HG02852 (cell line): ENCODE measurements around the gene NLRP3.
"Not testable (repeated sequence)": the region's sequence is repeated elsewhere in the genome, so short reads cannot be mapped to it uniquely, and the experiment has no call there.

ENCODE experiments used
- ATAC-seq: cut with Tn5 transposase; IDR thresholded peaks from one replicate; pipeline ENCODE4 v1.9.1; 2021; ENCODE audit warnings: mild to moderate bottlenecking, moderate library complexity; ENCODE audit not compliant: unreplicated experiment

NLRP3 gene

DNA sequence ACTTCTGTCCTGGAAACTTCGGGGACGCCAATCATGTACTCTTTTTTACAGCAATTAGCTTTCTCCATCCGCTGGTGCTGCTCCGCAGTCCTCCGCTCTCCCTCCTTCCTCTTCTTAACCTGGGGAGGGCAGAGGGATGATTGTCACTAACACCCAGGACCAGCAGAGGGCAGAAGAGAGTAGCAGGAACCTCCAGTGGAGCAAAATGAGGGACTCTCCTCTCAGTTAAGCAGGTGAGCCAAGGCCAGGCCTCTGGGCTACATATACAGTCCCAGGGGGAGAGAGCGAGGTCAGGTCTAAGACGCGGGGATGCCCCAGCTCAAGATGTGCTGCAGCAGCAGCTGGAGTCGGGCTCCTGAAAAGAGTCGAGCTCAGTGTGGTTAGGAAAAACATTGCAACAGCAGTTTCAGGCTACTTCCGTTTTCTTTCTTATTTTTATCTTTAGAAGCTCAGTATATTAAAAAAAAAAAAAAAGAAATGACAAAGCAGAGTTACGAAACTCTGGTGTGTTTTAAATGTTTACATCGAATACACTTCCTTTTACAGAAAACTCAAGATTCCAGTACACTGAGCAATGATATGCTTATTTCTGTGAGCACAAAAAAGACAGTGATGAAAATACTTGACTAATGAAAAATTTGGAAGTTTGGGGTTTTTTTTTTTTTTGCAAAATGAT lies 25.7 kb upstream of the NLRP3 start:
- peak; percentile 99 for ATAC-seq

GRCh38 chr1:247390996-247391395 lies 25.0 kb upstream of the NLRP3 start:
- no peak for ATAC-seq

DNA sequence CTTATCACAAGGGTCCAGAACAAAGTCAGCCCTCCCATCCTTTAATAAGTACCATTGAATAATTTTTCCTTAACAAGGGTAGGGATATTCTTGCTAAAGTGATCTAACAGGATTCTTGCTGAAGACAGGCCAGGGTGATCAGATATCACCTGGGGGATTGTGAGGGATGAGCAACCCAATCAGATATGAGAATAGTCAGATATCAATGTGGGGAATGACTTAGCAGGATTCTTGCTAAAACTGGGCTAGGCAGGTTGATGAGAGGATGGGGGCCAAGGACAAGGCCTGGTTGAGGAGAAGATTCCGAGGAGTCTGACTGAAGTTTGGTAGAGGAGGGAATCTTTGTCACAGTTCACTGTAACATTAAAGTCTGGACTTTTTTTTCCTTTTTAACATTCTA lies 23.9 kb upstream of the NLRP3 start:
- no peak for ATAC-seq

DNA sequence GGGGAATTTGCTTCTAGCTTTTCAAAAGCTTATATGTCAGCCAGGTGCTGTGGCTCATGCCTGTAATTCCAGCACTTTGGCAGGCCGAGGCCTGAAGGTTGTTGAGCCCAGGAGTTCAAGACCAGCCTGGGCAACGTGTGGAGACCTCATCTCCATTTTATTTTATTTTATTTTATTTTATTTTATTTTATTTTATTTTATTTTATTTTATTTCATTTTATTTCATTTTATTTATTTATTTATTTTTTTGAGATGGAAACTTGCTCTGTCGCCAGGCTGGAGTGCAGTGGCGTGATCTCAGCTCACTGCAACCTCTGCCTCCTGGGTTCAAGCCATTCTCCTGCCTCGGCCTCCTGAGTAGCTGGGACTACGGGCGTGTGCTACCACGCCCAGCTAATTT lies 20.9 kb upstream of the NLRP3 start:
- not testable (repeated sequence) for ATAC-seq

- ATAC-seq = no peak
Observed at GRCh38 chr1:247400685-247401084, 15.3 kb upstream of the NLRP3 start.

- ATAC-seq = peak; percentile 54
Observed at GRCh38 chr1:247401310-247402119, 14.5 kb upstream of the NLRP3 start.

GRCh38 chr1:247402120-247402675 lies 13.8 kb upstream of the NLRP3 start:
- ATAC-seq = no peak

DNA sequence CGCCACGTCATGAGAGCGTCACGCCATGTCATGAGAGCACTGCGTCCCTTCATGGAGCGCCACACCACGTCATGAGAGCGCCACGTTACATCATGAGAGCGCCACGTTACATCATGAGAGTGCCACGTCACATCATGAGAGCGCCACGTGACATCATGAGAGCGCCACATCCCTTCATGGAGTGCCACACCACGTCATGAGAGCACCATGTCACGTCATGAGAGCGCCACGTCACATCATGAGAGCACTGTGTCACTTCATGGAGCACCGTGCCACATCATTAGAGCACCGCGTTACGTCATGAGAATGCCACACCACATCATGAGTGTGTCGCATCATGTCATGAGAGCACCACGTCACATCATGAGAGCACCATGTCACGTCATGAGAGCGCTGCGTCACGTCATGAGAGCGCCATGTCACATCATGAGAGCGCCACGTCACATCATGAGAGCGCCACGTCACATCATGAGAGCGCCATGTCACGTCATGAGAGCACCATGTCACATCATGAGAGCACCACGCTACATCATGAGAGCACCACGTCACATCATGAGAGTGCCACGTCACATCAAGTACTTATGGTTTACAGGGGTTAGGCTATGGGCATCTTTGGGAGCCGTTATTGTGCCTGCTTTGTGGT lies 9.8 kb upstream of the NLRP3 start:
- ATAC-seq = no peak

DNA sequence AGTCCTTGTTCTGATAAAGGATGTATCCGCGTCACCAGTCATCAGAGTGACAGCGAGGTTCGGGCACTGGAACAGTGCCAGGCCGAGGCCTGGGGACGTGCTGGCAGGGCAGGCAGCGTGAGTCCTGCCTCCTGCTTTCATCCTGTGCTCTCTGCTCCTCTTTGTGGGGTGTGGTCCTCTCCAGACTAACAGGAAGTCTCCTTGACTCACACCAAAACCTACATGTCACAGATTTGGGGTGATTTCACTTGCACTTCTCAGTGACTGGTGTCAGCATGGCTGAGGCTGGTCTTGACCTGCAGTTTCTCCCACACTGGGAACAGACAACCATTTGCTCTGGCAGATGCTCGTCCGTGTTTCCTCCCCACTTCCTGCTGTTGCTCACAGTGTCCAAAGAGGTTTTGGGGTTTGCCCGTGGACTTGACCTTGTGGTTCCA lies 8.8 kb upstream of the NLRP3 start:
- ATAC-seq = peak; percentile 78

GRCh38 chr1:247408100-247408499 lies 7.9 kb upstream of the NLRP3 start:
- ATAC-seq = no peak

- ATAC-seq = peak; percentile 77
Observed at GRCh38 chr1:247409869-247410544, 6.0 kb upstream of the NLRP3 start.

DNA sequence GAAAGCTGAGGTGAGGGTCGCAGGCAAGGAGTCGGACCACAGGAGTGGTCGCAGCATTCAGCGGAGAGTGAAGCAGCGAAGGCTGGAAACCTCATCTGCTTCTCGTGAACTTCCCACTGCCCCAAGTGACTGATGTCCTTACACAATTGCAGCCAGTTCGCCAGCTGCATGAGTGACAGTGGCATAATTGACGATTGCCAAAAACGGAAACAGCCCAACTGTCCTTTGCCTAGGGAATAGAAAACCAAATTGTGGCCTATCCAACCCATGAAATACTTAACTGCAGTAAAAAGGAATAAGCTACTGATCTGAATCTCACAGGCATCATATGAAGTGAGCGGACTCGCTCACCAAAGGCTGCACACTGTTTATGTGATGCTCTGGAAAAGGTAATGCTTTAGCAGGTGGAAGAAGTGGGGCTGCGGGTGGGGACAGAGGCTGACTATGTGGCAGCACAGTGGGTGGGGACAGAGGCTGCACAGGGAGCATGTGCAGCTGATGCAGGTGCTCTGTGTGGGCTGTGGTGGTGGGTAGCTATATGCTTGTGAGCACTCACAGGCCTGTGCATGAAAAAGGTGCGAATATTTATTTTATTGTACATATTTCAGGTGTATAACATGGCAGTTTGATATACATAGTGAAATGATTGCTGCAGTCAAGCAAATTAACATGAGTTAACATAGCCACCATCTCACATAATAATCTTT lies 4.2 kb upstream of the NLRP3 start:
- ATAC-seq = no peak

DNA sequence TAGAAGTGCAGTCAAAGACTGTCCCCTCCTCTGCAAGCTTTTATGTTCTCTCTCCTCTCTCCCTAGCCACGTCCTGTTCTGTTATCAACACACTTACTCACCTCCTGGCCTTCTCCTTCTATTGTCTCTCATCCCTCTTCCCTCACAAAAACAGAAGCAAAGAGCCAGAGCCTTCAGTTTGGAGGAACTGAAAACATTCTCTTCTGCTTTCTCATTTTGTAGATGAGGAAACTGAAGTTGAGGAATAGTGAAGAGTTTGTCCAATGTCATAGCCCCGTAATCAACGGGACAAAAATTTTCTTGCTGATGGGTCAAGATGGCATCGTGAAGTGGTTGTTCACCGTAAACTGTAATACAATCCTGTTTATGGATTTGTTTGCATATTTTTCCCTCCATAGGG lies 1.9 kb downstream of the NLRP3 start:
- ATAC-seq = no peak

GRCh38 chr1:247419336-247419735 lies 3.4 kb downstream of the NLRP3 start:
- ATAC-seq = no peak

- no peak for ATAC-seq
Observed at GRCh38 chr1:247421074-247421473, 5.1 kb downstream of the NLRP3 start.

GRCh38 chr1:247429496-247429895 lies 13.5 kb downstream of the NLRP3 start:
- no peak for ATAC-seq

DNA sequence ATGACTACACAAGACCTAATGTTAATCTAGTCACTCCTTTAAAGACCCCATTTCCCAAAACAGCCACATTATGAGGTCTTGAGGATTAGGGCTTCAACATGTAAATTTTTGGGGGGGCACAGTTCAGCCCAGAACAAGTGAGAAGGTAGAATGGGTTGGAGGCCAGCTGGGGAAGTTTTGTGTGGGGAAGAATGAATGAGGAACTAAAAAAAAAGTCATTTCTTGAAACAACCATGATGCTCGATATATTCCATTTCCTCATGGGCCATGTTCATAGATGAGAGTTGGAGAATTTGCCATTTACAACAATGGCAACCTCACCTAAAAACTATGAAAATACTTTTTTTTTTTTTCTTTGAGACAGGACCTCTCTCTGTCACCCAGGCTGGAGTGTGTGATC lies 14.5 kb downstream of the NLRP3 start:
- ATAC-seq = no peak

- no peak for ATAC-seq
Observed at GRCh38 chr1:247431643-247432042, 15.7 kb downstream of the NLRP3 start.

GRCh38 chr1:247434005-247434404 lies 18.0 kb downstream of the NLRP3 start:
- ATAC-seq = no peak

DNA sequence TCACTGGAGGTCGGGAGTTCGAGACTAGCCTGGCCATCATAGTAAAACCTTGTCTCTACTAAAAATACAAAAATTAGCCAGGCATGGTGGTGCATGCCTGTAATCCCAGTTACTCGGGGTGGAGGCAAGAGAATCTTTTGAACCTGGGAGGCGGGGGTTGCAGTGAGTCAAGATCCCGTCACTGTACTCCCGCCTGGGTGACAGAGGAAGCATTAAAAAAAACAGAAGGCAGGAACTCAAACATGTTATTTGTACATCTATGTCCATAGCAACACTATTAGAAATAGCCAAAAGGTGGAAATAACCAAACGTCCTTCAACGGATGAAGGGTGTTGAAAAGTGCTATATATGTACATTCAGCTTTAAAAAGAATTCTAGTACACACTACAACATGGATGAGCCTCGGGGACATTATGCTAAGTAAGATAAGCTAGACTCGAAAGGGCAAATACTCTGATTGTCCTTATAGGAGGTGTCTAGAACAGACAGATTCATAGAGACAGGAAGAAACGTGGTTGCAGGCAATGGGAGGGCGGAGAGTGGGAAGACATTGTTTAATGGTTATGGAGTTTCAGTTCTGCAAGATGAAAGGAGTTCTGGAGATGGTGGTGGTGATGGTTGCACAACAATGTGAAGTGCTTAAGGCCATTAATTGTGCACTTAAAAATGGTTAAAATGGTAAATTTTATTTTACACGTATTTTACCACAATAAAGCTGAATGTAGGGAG lies 19.2 kb downstream of the NLRP3 start:
- ATAC-seq = peak; percentile 36
